GM18868 (cell line): ENCODE measurements around the gene TMED1.
"Not testable (repeated sequence)": the region's sequence is repeated elsewhere in the genome, so short reads cannot be mapped to it uniquely, and the experiment has no call there.

ENCODE experiments used
- ATAC-seq: cut with Tn5 transposase; IDR thresholded peaks from one replicate; pipeline ENCODE4 v1.9.1; 2021; ENCODE audit warnings: mild to moderate bottlenecking, moderate library complexity; ENCODE audit not compliant: unreplicated experiment

TMED1 gene

DNA sequence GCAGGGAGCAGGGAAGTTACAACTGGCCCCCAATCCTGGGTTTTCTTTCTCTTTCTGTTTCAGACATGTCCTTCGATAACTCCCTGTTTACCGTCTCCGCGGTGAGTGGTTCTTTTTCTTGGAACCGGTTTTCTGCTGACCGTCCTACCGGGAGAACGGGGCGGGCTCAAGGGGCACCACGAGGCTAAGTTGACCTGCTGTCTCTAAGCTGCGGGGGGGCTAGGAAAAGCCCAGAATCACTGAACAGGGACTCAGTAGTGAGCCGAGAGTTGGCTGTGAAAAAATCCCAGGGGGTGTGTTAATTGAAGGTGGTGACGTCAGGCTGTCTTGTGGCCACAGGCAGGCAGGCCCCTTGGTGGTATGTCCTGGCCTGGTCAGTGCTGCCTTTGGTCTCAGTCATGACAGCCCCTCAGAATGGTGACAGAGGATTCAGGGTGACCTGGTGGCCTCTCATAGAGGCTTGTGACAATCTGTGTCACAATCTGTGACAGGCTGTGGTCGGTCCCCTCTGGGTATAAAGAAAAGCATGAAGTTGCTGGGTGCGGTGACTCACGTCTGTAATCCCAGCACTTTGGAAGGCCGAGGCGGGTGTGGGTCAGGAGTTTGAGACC is 27.2 kb upstream of the TMED1 start:
- no peak for ATAC-seq

DNA sequence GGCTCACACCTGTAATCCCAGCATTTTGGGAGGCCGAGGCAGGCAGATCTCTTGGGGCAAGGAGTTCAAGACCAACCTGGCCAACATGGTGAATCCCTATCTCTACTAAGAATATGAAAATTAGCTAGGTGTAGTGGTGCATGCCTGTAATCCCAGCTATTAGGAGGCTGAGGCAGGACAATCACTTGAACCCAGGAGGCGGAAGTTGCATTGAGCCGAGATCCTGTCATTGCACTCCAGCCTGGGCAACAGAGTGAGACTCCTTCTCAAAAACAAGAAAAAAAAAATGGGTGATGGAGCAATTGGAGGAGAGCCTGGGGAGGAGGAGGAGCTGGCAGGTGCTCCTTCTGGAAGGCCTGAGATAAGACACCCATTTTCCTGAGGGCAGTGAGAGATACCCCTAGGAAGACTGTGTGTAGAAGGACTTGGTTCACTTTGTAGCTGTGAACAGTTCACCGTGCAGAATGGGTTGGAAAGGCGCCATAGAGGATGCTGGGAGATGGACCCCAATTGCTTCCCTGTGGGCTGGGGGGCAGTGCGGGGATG is 26.6 kb upstream of the TMED1 start:
- no peak for ATAC-seq

- ATAC-seq: no peak
These were observed 25.2 kb upstream of the TMED1 start for GRCh38 chr19:10861103-10861651.

DNA sequence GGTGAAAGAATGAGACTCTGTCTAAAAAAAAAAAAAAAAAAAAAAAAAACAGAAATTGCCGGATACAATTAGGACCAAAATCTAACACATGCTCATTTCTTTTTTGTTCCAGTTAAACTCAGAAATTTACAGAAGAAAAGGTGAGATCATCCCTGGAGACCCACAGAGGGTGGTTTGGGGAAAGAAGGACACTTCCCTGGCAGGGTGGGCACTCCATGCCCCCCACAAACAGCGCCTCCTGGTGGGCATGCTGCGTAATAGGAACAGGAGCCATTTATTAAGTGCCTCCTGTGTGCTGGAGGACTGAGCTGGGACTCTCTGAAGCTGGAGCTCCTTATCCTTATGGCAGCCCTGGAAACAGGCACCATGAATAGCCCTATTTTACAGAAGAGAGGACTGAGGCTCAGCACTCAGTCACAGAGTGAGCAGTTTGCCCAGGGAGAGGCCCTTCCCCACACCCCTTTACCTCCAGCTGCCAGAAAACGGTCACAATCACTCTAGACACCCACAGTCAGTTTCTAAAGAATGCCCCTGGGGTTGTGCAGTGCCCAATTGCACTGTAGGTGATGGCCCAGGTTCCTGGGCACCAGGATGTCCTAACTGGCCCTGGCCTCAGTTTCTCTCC is 22.3 kb upstream of the TMED1 start:
- ATAC-seq: no peak

DNA sequence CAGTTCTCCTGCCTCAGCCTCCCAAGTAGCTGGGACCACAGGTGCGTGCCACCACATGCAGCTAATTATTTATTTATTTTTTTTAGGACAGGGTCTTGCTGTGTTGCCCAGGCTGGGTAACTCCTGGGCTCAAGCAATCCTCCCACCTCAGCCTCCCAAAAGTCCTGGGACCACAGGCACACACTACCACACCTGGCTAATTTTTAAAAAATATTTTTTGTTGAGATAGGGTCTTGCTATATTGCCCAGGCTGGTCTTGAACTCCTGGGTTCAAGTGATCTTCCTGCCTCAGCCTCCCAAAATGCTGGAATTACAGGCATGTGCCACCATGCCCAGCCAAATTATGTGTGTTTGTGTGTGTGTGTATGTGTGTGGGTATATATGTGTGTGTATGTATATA is 20.9 kb upstream of the TMED1 start:
- not testable (repeated sequence) for ATAC-seq

DNA sequence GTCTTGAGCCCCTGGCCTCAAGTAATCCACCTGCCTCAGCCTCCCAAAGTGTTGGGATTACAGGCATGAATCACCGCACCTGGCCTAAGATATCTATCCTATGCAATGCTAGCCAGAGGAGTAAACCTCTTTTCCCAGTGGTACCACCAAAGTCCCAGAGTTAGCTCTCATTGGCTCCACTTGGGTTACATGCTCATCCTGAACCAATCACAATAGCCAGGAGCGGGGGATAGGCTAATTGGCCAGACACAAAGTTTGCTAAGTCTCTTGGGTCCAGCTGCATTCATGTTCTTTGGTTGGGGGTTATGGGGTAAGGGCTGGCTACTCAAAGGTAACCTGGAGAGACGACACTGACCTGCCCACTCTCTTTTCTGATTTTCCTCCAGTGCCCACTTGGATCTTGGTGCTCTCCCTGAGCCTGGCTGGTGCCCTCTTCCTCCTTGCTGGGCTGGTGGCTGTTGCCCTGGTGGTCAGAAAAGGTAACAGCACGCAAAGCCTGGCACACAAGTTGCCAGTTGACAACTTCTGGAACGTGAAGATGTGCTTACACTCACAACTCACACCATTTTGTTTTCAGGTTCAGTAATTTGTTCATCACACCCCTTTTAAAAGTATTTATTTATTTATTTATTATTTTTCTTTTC is 20.0 kb upstream of the TMED1 start:
- ATAC-seq: no peak

GRCh38 chr19:10854350-10855089 is 18.5 kb upstream of the TMED1 start:
- no peak for ATAC-seq

GRCh38 chr19:10852941-10853340 is 16.9 kb upstream of the TMED1 start:
- no peak for ATAC-seq

GRCh38 chr19:10852098-10852800 is 16.2 kb upstream of the TMED1 start:
- no peak for ATAC-seq

- ATAC-seq: no peak
These were observed 14.6 kb upstream of the TMED1 start for GRCh38 chr19:10850631-10851030.

- ATAC-seq: no peak
These were observed 12.3 kb upstream of the TMED1 start, which contains the start of gene C19orf38 for GRCh38 chr19:10848230-10848856. C19orf38 (plus strand) TSS chr19:10848415; CDS start chr19:10848509, 94 bp downstream.

DNA sequence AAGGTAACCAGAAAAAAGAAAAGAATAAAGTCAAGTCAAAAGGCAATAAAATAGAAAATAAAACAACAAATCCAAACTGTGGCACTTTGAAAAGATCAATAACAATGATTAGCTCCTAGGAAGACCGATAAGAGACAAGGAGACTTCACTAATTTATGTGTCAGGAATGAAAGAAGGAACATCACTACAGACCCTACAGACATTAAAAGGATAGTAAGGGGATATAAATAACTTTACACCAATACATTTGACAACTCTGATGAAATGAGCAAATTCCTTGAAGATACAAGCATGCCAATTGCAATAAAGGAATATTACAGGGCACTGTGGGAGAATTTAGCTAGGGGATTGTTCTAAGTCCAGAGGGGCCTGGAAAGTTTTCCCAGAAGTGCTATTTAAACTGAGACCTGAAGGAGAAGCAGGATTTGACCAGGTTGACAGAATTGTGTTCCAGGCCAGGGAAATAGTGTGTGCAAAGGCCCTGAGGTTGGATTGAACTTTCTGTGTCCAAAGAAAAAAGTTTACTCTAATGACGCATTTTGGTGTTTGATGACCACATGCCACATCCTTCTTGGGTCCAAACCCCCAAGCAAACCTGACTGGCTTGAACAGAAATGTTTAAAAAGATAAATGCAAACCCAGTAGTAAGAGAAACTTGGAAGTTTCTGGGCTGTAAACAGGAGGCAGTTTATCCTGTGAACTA is 10.6 kb upstream of the TMED1 start:
- ATAC-seq: no peak

- no peak for ATAC-seq
These were observed 6.8 kb upstream of the TMED1 start for GRCh38 chr19:10842788-10843187.

- ATAC-seq: no peak
These were observed 3.4 kb upstream of the TMED1 start for GRCh38 chr19:10839114-10840050.

- no peak for ATAC-seq
These were observed 2.4 kb upstream of the TMED1 start for GRCh38 chr19:10838377-10838776.

- not testable (repeated sequence) for ATAC-seq
These were observed 1.6 kb upstream of the TMED1 start for GRCh38 chr19:10837649-10838048.

- ATAC-seq: peak; percentile 16
These were observed 693 bp upstream of the TMED1 start for GRCh38 chr19:10836479-10837330.
